Ectodermal cell (in vitro differentiated cells): ENCODE measurements around the gene ACER2.
"Not testable (repeated sequence)": the region's sequence is repeated elsewhere in the genome, so short reads cannot be mapped to it uniquely, and the experiment has no call there.

Experiments
- H3K27ac ChIP-seq: 2 replicates; pipeline ENCODE4 v1.7.0; 2013; ENCODE audit warnings: mild to moderate bottlenecking, low read depth, low read length; ENCODE audit not compliant: insufficient read depth, poor library complexity, severe bottlenecking
- H3K27me3 ChIP-seq: 2 replicates; pipeline ENCODE4 v1.7.0; 2013; ENCODE audit warnings: mild to moderate bottlenecking, low read length; ENCODE audit not compliant: insufficient read depth, control insufficient read depth, poor library complexity, severe bottlenecking
- H3K36me3 ChIP-seq: one replicate; pipeline ENCODE4 v1.7.0; 2013; ENCODE audit warnings: low read length; ENCODE audit not compliant: control insufficient read depth, insufficient read depth
- H3K4me1 ChIP-seq: one replicate; pipeline ENCODE4 v1.7.0; 2013; ENCODE audit warnings: low read length; ENCODE audit not compliant: control insufficient read depth, insufficient read depth
- H3K4me3 ChIP-seq: 2 replicates; pipeline ENCODE4 v1.7.0; 2013; ENCODE audit warnings: low read depth, low read length, control low read depth; ENCODE audit not compliant: insufficient read depth
- H3K9me3 ChIP-seq: 2 replicates; pipeline ENCODE4 v1.7.0; 2013; ENCODE audit warnings: mild to moderate bottlenecking, low read length, moderate library complexity; ENCODE audit not compliant: control insufficient read depth
- WGBS, 2 experiments: methylation state at CpG; one replicate each; pipeline ENCODE4 v1.1.7; 2013; ENCODE audit warnings: missing lambda C conversion rate in 2 of 2; 5-methylcytosine and 5-hydroxymethylcytosine counted together

ACER2 gene

GRCh38 chr9:19404283-19405075 lies 4.3 kb upstream of the ACER2 start:
- Histone ChIP-seq H3K9me3 (no peaks in the 10 kb centered on the region), H3K36me3 (no peaks in the 10 kb centered on the region), H3K27me3 (no peaks in the 10 kb centered on the region), H3K4me1 (no peaks in the 10 kb centered on the region), H3K4me3 (no peak overlapping the region), H3K27ac (no peak overlapping the region)
- WGBS, 2 experiments = 87 to 90% methylated on average over 4 of the region's 4 CpGs

- H3K36me3 ChIP-seq = no peaks in the 10 kb centered on the region
- no peak overlapping the region for H3K4me3 ChIP-seq
- H3K9me3 ChIP-seq = no peaks in the 10 kb centered on the region
- 92 to 97% methylated on average over 1 of the region's 1 CpG for WGBS, 2 experiments
- H3K27ac ChIP-seq = no peak overlapping the region
- H3K4me1 ChIP-seq = peaks cover 5% of the 10 kb centered on the region
- H3K27me3 ChIP-seq = no peaks in the 10 kb centered on the region
Observed at GRCh38 chr9:19405771-19406170, 3.0 kb upstream of the ACER2 start.

GRCh38 chr9:19408316-19408692 lies 505 bp upstream of the ACER2 start:
- Histone ChIP-seq H3K27ac (no peak overlapping the region), H3K4me1 (peaks cover 5% of the 10 kb centered on the region), H3K9me3 (no peaks in the 10 kb centered on the region), H3K27me3 (no peaks in the 10 kb centered on the region), H3K4me3 (peak overlapping the region; percentile 70), H3K36me3 (no peaks in the 10 kb centered on the region)
- whole genome bisulfite sequencing, 2 experiments = 48 to 53% methylated on average over 20 of the region's 20 CpGs

GRCh38 chr9:19409401-19410194 lies 789 bp downstream of the ACER2 start:
- Histone ChIP-seq H3K4me1 (peaks cover 11% of the 10 kb centered on the region), H3K4me3 (peak overlapping the region; percentile 70), H3K9me3 (no peaks in the 10 kb centered on the region), H3K27ac (peak overlapping the region; percentile 79), H3K36me3 (no peaks in the 10 kb centered on the region), H3K27me3 (no peaks in the 10 kb centered on the region)
- WGBS, 2 experiments = 13 to 16% methylated on average over 17 of the region's 17 CpGs

DNA sequence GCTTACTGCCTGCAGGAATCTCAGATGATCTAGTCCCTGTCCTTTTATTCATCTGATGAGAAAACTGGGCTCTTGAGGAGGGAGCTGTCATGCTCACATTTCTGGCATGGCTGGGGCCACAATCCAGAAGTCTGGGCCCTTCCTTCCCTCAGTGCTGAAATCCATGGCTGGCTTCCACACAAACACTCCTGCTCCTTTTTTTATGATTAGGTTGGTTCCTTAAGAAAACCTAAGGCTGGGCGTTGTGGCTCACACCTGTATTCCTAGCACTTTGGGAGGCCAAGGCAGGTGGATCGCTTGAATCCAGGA lies 1.3 kb downstream of the ACER2 start:
- no peaks in the 10 kb centered on the region for H3K36me3 ChIP-seq
- H3K4me1 ChIP-seq = peaks cover 11% of the 10 kb centered on the region
- no peaks in the 10 kb centered on the region for H3K9me3 ChIP-seq
- peak overlapping the region; percentile 70 for H3K4me3 ChIP-seq
- H3K27ac ChIP-seq = no peak overlapping the region
- no peaks in the 10 kb centered on the region for H3K27me3 ChIP-seq
- WGBS, 2 experiments = 98% methylated on average over 2 of the region's 2 CpGs

DNA sequence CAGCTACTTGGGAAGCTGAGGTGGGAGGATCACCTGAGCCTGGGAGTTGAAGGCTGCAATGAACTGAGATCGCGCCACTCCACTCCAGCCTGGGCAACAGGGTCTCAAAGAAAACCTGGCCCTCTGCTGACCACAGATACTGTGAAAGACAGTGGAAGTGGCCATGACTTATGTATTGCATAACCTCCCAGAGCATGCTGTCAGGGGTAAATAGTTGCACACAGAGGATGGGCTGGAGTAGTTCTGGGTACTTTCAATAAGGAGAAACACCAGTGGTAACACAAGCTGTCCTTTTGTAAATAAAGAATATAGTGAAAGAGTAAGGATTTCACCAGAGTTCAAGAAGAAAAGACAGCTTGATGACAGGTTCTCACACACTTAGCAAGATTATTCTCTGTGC lies 1.8 kb downstream of the ACER2 start:
- H3K9me3 ChIP-seq = no peaks in the 10 kb centered on the region
- peaks cover 11% of the 10 kb centered on the region for H3K4me1 ChIP-seq
- no peak overlapping the region for H3K4me3 ChIP-seq
- no peaks in the 10 kb centered on the region for H3K36me3 ChIP-seq
- no peaks in the 10 kb centered on the region for H3K27me3 ChIP-seq
- WGBS, 2 experiments = 91 to 96% methylated on average over 2 of the region's 2 CpGs
- H3K27ac ChIP-seq = no peak overlapping the region

GRCh38 chr9:19411316-19411715 lies 2.5 kb downstream of the ACER2 start:
- no peaks in the 10 kb centered on the region for H3K36me3 ChIP-seq
- H3K4me1 ChIP-seq = peaks cover 11% of the 10 kb centered on the region
- H3K27me3 ChIP-seq = no peaks in the 10 kb centered on the region
- H3K9me3 ChIP-seq = no peaks in the 10 kb centered on the region
- H3K27ac ChIP-seq = no peak overlapping the region
- WGBS, 2 experiments = 94 to 95% methylated on average over 6 to 8 of the region's 8 CpGs
- H3K4me3 ChIP-seq = no peak overlapping the region

DNA sequence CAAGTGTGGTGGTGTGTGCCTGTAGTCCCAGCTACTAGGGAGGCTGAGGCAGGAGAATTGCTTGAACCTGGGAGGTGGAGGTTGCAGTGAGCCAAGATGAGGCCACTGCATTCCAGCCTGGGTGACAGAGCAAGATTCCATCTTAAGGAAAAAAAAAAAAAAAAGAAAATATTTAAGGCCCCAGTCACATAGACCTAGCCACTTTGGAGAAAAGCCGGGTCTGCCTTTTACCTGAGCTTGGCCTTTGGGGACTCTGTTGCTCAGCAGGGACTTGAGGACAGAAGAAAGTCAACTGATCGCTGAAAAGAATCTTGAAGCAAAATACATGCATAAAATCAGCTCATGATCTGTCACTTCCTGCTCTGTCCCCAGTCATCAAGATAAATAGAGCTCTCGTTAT lies 4.6 kb downstream of the ACER2 start:
- peaks cover 11% of the 10 kb centered on the region for H3K4me1 ChIP-seq
- not testable (repeated sequence) for H3K27me3 ChIP-seq, H3K9me3 ChIP-seq, H3K27ac ChIP-seq, H3K36me3 ChIP-seq, H3K4me3 ChIP-seq
- 90 to 96% methylated on average over 3 of the region's 3 CpGs for WGBS, 2 experiments

- Histone ChIP-seq H3K4me3 (no peak overlapping the region), H3K4me1 (peaks cover 5% of the 10 kb centered on the region), H3K9me3 (no peaks in the 10 kb centered on the region), H3K27me3 (no peaks in the 10 kb centered on the region), H3K36me3 (no peaks in the 10 kb centered on the region), H3K27ac (no peak overlapping the region)
- WGBS, 2 experiments = 88 to 96% methylated on average over 2 of the region's 2 CpGs
Observed at GRCh38 chr9:19416143-19416542, 7.3 kb downstream of the ACER2 start.

DNA sequence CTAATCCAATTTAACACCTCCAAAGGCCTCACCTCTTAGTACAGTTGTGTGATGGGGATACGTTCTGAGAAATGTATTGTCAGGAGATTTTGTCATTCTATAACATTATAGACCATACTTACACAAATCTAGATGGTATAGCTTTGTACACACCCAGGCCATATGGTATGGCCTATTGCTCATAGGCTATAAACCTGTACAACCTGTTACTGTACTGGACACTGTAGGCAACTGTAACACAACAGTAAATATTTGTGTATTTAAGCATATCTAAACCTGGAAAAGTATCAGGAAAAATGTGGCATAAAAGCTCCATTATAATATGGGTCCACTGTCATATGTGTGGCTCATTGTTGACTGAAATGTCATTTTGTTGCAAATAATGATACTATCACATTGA lies 12.1 kb downstream of the ACER2 start:
- H3K27me3 ChIP-seq = no peaks in the 10 kb centered on the region
- no peaks in the 10 kb centered on the region for H3K9me3 ChIP-seq
- H3K36me3 ChIP-seq = no peaks in the 10 kb centered on the region
- H3K4me3 ChIP-seq = no peak overlapping the region
- WGBS, 2 experiments = 86% methylated on average over 1 of the region's 1 CpG; no CpG with 5 or more reads in 1 of the 2 experiments
- H3K4me1 ChIP-seq = no peaks in the 10 kb centered on the region
- H3K27ac ChIP-seq = no peak overlapping the region
